Colonic mucosa (tissue), 4 donors: ENCODE data around the gene BCAS1. TPM values are rescaled to one million over a fixed set of nuclear protein-coding genes. Genes with fewer than 3 reads are reported as not detected.

ENCODE experiments used
- DNase-seq: peaks from one replicate; pipeline ENCODE4 v3.0.0-alpha.2; 2020
- H3K27ac ChIP-seq: fragments of 200-600 bp; one replicate; pipeline ENCODE4 v1.8.0; 2021
- H3K27me3 ChIP-seq: fragments of 200-600 bp; one replicate; pipeline ENCODE4 v1.8.0; 2021
- H3K36me3 ChIP-seq: fragments of 200-600 bp; one replicate; pipeline ENCODE4 v1.8.0; 2021
- H3K4me1 ChIP-seq: fragments of 200-600 bp; one replicate; pipeline ENCODE4 v1.8.0; 2021; ENCODE audit warnings: mild to moderate bottlenecking
- H3K4me3 ChIP-seq: fragments of 200-600 bp; one replicate; pipeline ENCODE4 v1.8.0; 2021
- H3K9ac ChIP-seq, 2 donors: one replicate each; pipeline ENCODE4 v1.7.0; 2013; ENCODE audit warnings: control low read depth in 2 of 2, low read depth in 2 of 2, low read length in 2 of 2
- H3K9me3 ChIP-seq: fragments of 200-600 bp; one replicate; pipeline ENCODE4 v1.8.0; 2021
- intact Hi-C: fragments of 100-400 bp; cut with DNase I; formaldehyde crosslinking; loops from one replicate; pipeline ENCODE4 v1.14.1; 2022
- total RNA-seq, 2 donors: library from RNA; stranded (reverse); fragmentation: NEBNext Ultra II Directional in 1 of 2; extraction: Animal tissue kit (Norgen Biotek cat#: 25700) in 1 of 2; gene quantifications; one replicate each; pipeline ENCODE4 v1.2.1, GENCODE V29; 2021
- TF ChIP-seq, protein P1 (sequence below): fragments of 200-600 bp; IDR thresholded peaks from one replicate; pipeline ENCODE4 v1.8.0; 2022; ENCODE audit warnings: antibody characterized with exemption, mild to moderate bottlenecking
- donor health status: healthy.
- donor health status: DM: no; HTN: no; CAD: no.
- donor health status: DM: no; HTN: no; CAD: no.

BCAS1 gene
- total RNA-seq, 2 donors from 2014 or later: 67.9 to 154 TPM

DNA sequence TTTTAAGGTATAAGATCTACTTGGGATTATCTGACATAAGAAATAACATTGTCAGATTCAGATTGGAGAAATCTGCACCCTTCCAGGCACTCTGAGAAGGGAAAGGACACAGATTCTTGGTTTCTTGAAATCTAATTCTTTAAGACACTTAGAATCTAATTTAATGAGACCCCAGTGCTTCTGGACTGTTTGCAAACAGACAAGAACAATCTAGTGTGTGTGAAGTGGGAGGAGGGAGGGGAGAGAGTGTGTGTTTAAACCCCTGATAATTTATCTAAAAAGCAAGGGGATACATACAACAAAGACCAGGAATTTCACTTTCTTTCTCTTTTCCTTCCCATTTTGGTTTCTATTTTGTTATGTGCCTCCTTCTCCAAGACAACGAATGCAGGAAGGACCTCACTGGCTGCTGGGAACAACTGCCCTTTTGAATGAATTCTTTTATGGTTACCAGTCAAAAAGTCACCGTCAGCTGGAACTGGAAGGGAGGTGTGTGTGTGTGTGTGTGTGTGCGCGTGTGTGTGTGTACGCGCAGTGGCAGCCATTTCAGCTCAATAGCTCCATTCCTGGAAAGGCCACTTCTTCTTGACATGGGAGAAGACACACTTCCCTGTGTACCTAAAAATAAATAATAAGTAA is 129.4 kb downstream of the BCAS1 start:
- no peaks in the 10 kb centered on the region for H3K27me3 ChIP-seq
- no peaks in the 10 kb centered on the region for H3K9me3 ChIP-seq
- intact Hi-C loops: loop anchor here (5.0 kb wide), 2 partner anchors 116 to 364 kb away; no protein-coding TSS in a partner anchor
- TF ChIP-seq, protein P1, sequence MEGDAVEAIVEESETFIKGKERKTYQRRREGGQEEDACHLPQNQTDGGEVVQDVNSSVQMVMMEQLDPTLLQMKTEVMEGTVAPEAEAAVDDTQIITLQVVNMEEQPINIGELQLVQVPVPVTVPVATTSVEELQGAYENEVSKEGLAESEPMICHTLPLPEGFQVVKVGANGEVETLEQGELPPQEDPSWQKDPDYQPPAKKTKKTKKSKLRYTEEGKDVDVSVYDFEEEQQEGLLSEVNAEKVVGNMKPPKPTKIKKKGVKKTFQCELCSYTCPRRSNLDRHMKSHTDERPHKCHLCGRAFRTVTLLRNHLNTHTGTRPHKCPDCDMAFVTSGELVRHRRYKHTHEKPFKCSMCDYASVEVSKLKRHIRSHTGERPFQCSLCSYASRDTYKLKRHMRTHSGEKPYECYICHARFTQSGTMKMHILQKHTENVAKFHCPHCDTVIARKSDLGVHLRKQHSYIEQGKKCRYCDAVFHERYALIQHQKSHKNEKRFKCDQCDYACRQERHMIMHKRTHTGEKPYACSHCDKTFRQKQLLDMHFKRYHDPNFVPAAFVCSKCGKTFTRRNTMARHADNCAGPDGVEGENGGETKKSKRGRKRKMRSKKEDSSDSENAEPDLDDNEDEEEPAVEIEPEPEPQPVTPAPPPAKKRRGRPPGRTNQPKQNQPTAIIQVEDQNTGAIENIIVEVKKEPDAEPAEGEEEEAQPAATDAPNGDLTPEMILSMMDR: no peak
- no peaks in the 10 kb centered on the region for H3K36me3 ChIP-seq
- no peak overlapping the region for H3K4me3 ChIP-seq
- H3K4me1 ChIP-seq: peaks cover 16% of the 10 kb centered on the region
- DNase-seq: no peak
- peak overlapping the region; percentile 73 for H3K27ac ChIP-seq
- peak overlapping the region in 1 of 2 donors; percentile 62 for H3K9ac ChIP-seq

DNA sequence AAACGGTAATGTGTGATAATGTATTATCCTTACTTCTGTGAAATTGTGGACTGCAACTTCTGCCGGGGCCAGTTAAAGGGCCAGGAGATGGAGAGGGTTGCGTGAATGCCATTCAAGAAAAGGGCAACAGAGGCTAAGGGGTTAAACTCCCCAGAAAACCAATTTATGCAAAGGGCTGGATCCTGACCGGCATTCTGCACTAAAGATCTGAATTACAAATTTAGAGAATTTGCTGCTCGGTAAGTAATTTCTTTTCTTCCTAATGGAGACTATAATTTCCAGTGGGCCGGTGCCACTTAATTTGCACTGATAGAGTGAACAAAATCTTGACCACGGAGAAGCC is 130.1 kb downstream of the BCAS1 start:
- Histone ChIP-seq H3K4me3 (peak overlapping the region; percentile 2), H3K9me3 (no peaks in the 10 kb centered on the region), H3K27me3 (no peaks in the 10 kb centered on the region), H3K36me3 (no peaks in the 10 kb centered on the region), H3K27ac (peak overlapping the region; percentile 73), H3K4me1 (peaks cover 16% of the 10 kb centered on the region), H3K9ac (peak overlapping the region; percentile 20 to 62)
- TF ChIP-seq, protein P1: no peak
- DNase-seq: no peak
- intact Hi-C loops: loop anchor here (5.0 kb wide), 2 partner anchors 117 to 363 kb away; no protein-coding TSS in a partner anchor

DNA sequence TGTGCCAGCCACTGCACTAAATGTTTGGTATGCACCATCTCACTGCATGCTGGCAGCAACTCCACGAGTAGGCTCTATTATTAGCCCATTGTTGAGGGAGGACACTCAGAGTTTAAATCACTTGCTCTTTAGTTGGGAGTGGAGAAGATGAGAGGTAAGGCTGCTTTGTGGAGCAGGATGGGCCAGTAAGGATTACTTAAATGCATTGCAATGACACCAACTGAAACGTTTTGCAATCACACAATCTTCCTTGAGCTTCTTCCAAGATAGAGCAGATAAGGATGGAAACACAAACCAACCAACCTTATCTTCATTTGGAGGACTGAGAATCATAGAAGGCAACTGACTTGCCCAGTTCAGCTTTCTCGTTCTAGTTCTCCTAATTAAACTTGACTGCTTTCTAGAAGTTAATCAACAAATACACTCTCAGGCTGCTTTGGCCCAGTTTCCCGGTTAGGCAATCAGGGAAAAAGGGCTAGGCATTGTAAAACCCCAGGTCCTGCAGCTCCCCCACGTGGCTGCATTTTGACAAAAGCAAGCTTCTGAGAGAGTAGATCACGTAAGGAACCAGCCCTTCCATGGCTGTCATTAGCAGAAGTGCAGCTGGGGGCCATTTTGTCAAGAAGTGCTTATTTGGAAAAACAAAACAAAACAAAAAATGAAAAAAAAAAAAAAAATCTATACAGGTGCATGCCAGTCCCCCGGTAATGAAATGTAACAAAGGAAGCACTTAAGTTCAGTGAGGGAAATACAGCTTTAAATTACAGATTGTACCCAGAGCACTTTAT is 130.6 kb downstream of the BCAS1 start:
- no peaks in the 10 kb centered on the region for H3K36me3 ChIP-seq
- H3K9ac ChIP-seq: peak overlapping the region; percentile 20 to 62
- peaks cover 16% of the 10 kb centered on the region for H3K4me1 ChIP-seq
- TF ChIP-seq, protein P1: peak; percentile 66
- no peaks in the 10 kb centered on the region for H3K27me3 ChIP-seq
- intact Hi-C loops: loop anchor here (5.0 kb wide), 2 partner anchors 118 to 362 kb away; no protein-coding TSS in a partner anchor
- peak overlapping the region; percentile 73 for H3K27ac ChIP-seq
- no peaks in the 10 kb centered on the region for H3K9me3 ChIP-seq
- DNase-seq: peak; percentile 97
- no peak overlapping the region for H3K4me3 ChIP-seq

DNA sequence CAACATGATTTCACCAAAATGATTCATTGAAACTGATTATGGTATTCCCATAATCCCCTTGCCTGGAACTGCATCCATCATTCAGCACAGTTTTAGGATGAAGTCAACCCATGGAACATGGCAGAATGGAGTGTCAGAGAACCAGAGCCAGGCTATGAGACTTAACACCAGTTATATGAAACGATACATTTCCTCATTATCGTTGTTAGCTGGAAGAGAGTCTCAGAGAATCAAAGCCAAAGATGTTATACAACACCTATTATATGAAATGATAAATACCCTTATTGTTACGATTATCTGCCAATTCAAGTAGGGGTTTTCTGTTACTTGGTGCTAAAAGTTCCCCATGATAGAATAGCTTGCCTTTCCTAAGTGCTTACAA is 131.2 kb downstream of the BCAS1 start:
- Histone ChIP-seq H3K27me3 (no peaks in the 10 kb centered on the region), H3K9me3 (no peaks in the 10 kb centered on the region), H3K36me3 (no peaks in the 10 kb centered on the region), H3K4me3 (no peak overlapping the region), H3K27ac (peak overlapping the region; percentile 63), H3K9ac (peak overlapping the region in 1 of 2 donors; percentile 29), H3K4me1 (peaks cover 16% of the 10 kb centered on the region)
- TF ChIP-seq, protein P1: no peak
- DNase-seq: no peak
- intact Hi-C loops: no loop called here

DNA sequence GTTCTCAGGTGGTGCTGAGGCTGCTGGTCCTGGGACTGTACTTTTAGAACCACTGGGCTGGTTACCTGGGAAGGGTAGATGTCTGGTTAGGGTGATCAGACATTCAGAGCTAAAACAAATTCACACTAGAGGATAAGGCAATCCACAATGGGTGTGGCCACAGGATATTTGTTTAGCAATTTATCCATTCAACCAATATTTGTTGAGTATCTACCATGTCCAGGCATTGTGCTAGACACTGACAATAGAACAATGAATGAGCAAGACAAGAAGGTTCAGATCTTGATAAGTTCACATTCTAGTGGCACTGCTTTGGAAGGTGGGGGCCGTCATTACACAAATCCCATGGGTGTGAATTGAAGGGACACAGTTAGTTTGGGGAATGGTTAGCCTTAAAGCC is 131.7 kb downstream of the BCAS1 start:
- no peak for DNase-seq
- Histone ChIP-seq H3K9me3 (no peaks in the 10 kb centered on the region), H3K27ac (peak overlapping the region; percentile 63), H3K4me1 (peaks cover 16% of the 10 kb centered on the region), H3K27me3 (no peaks in the 10 kb centered on the region), H3K4me3 (no peak overlapping the region), H3K36me3 (no peaks in the 10 kb centered on the region), H3K9ac (no peak overlapping the region)
- TF ChIP-seq, protein P1: no peak
- intact Hi-C loops: no loop called here
